ENCODE measurements around the gene RCOR2.
A peak's percentile ranks its signal among the peaks of the same experiment; 100 is the strongest.

The RCOR2 gene

DNA sequence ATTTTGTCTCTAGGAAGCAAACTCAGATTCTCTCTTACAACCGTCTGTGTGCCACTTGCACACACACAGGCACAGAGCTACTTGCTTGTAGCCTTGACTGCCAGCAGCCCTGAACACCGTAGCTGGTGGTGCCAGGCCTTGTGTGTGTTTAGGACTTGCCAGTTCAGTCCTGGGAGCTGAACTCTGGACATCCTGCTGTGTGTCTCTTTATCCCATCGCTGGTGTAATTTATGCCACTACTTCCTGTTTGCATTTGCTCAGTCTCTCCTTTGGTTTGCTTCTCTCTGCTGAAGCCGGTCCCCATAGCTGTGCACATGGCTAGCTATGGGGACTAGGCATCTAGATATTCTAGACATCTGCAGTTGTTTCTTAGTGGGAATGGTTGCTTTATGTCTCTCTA, 54.0 kb downstream of the RCOR2 start:
- H3K27ac ChIP-seq: peak overlapping the region; percentile 53
- TF ChIP-seq, protein P1, sequence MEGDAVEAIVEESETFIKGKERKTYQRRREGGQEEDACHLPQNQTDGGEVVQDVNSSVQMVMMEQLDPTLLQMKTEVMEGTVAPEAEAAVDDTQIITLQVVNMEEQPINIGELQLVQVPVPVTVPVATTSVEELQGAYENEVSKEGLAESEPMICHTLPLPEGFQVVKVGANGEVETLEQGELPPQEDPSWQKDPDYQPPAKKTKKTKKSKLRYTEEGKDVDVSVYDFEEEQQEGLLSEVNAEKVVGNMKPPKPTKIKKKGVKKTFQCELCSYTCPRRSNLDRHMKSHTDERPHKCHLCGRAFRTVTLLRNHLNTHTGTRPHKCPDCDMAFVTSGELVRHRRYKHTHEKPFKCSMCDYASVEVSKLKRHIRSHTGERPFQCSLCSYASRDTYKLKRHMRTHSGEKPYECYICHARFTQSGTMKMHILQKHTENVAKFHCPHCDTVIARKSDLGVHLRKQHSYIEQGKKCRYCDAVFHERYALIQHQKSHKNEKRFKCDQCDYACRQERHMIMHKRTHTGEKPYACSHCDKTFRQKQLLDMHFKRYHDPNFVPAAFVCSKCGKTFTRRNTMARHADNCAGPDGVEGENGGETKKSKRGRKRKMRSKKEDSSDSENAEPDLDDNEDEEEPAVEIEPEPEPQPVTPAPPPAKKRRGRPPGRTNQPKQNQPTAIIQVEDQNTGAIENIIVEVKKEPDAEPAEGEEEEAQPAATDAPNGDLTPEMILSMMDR (IDR thresholded peaks at IDR 0.05): no peak
- no peak for TF ChIP-seq ZFX (IDR thresholded peaks at IDR 0.05; ENCODE audit: borderline replicate concordance)
